Activated CD4-positive, CD25-positive, alpha-beta regulatory T cell treated with anti-CD3 and anti-CD28 coated beads, Interleukin-2, amount 50 U/mL, for 24 hours (primary cell): Measurements from ENCODE around the gene FAM117B.

Experiments
- ATAC-seq, 2 donors: fragments of 150-1000 bp; cut with Tn5 transposase; one replicate each; pipeline ENCODE4 v1.10.0; 2021; ENCODE audit warnings: mild to moderate bottlenecking in 1 of 2, moderate library complexity in 1 of 2

The FAM117B gene

DNA sequence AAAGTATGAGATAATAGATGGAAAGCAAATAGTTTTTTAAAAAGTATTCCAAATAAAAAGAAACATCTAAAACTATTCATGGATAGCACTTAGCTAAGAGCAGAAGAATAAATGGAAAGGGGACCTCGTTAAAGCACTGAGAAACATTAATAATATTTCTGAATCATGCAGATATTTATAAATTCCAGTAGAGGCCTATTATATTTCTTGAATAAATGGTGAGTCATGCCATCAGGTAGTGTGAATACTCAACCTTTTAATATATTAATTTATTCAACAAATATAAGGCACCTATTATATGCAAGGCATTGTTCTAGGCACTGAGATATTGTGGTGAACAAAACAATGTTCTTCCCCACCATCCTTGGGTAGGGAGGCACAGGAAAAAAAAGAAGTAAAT, 183.0 kb downstream of the FAM117B start:
- ATAC-seq: no peak

DNA sequence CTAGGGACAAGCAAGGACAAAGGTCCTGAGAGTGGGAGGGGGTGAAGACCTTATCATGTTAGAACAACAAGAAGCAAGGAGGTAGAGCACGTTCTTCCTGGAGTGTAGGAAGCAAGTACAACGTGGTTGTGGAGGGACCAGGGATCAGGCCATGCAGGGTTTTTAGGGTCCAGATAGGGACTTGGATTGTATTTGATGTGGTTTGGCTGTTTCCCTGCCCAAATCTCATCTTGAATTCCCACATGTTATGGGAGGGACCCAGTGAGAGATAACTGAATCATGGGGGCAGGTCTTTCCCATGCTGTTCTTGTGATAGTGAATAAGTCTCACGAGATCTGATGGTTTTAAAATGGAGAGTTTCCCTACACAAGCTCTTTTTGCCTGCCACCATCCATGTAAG, 183.6 kb downstream of the FAM117B start:
- no peak for ATAC-seq
